Nephron progenitor cell (in vitro differentiated cells): ENCODE measurements around the gene HOXC6.

ENCODE experiments used
- DNase-seq: peaks from one replicate; pipeline ENCODE4 v3.0.0; 2021
- H3K27ac Mint-ChIP-seq: 2 replicates; pipeline ENCODE4 v1.8.0; 2021; ENCODE audit warnings: mild to moderate bottlenecking, moderate library complexity, mixed read lengths
- H3K27me3 Mint-ChIP-seq: 2 replicates; pipeline ENCODE4 v1.8.0; 2021; ENCODE audit warnings: mild to moderate bottlenecking, low read depth, mixed read lengths; ENCODE audit not compliant: poor library complexity
- H3K36me3 Mint-ChIP-seq: 2 replicates; pipeline ENCODE4 v1.8.0; 2021; ENCODE audit warnings: low read depth, mixed read lengths
- H3K4me1 Mint-ChIP-seq: 2 replicates; pipeline ENCODE4 v1.8.0; 2021; ENCODE audit warnings: mixed read lengths
- H3K4me3 Mint-ChIP-seq: 2 replicates; pipeline ENCODE4 v1.8.0; 2021; ENCODE audit warnings: mild to moderate bottlenecking, moderate library complexity, mixed read lengths
- H3K9me3 Mint-ChIP-seq: 2 replicates; pipeline ENCODE4 v1.8.0; 2021; ENCODE audit warnings: mild to moderate bottlenecking, moderate library complexity, mixed read lengths
- TF ChIP-seq, protein P1 (sequence below): fragments of 200-600 bp; sonication (generic); IDR thresholded peaks from 2 replicates; pipeline ENCODE4 v1.5.0; 2021; ENCODE audit warnings: antibody characterized with exemption

The HOXC6 gene

GRCh38 chr12:54046809-54047159 is 18.5 kb downstream of the HOXC6 start:
- peaks cover 53% of the 10 kb centered on the region for H3K36me3 Mint-ChIP-seq
- no peaks in the 10 kb centered on the region for H3K27me3 Mint-ChIP-seq
- peak overlapping the region; percentile 98 for H3K27ac Mint-ChIP-seq
- peak; percentile 35 for DNase-seq
- H3K4me1 Mint-ChIP-seq, result peaks cover 100% of the 10 kb centered on the region
- peak overlapping the region; percentile 95 for H3K4me3 Mint-ChIP-seq
- H3K9me3 Mint-ChIP-seq, result no peaks in the 10 kb centered on the region
- TF ChIP-seq, protein P1, sequence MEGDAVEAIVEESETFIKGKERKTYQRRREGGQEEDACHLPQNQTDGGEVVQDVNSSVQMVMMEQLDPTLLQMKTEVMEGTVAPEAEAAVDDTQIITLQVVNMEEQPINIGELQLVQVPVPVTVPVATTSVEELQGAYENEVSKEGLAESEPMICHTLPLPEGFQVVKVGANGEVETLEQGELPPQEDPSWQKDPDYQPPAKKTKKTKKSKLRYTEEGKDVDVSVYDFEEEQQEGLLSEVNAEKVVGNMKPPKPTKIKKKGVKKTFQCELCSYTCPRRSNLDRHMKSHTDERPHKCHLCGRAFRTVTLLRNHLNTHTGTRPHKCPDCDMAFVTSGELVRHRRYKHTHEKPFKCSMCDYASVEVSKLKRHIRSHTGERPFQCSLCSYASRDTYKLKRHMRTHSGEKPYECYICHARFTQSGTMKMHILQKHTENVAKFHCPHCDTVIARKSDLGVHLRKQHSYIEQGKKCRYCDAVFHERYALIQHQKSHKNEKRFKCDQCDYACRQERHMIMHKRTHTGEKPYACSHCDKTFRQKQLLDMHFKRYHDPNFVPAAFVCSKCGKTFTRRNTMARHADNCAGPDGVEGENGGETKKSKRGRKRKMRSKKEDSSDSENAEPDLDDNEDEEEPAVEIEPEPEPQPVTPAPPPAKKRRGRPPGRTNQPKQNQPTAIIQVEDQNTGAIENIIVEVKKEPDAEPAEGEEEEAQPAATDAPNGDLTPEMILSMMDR, result no peak

- no peaks in the 10 kb centered on the region for H3K9me3 Mint-ChIP-seq
- peaks cover 48% of the 10 kb centered on the region for H3K36me3 Mint-ChIP-seq
- peaks cover 100% of the 10 kb centered on the region for H3K4me1 Mint-ChIP-seq
- peak; percentile 50 for DNase-seq
- TF ChIP-seq, protein P1, result no peak
- H3K27me3 Mint-ChIP-seq, result no peaks in the 10 kb centered on the region
- H3K4me3 Mint-ChIP-seq, result peak overlapping the region; percentile 95
- H3K27ac Mint-ChIP-seq, result peak overlapping the region; percentile 98
These were observed 19.1 kb downstream of the HOXC6 start for GRCh38 chr12:54047160-54047963.

GRCh38 chr12:54047964-54048303 is 19.7 kb downstream of the HOXC6 start:
- H3K4me3 Mint-ChIP-seq, result peak overlapping the region; percentile 95
- peak overlapping the region; percentile 96 for H3K27ac Mint-ChIP-seq
- TF ChIP-seq, protein P1, result no peak
- peaks cover 100% of the 10 kb centered on the region for H3K4me1 Mint-ChIP-seq
- no peak for DNase-seq
- H3K36me3 Mint-ChIP-seq, result peaks cover 47% of the 10 kb centered on the region
- H3K27me3 Mint-ChIP-seq, result no peaks in the 10 kb centered on the region
- H3K9me3 Mint-ChIP-seq, result no peaks in the 10 kb centered on the region

DNA sequence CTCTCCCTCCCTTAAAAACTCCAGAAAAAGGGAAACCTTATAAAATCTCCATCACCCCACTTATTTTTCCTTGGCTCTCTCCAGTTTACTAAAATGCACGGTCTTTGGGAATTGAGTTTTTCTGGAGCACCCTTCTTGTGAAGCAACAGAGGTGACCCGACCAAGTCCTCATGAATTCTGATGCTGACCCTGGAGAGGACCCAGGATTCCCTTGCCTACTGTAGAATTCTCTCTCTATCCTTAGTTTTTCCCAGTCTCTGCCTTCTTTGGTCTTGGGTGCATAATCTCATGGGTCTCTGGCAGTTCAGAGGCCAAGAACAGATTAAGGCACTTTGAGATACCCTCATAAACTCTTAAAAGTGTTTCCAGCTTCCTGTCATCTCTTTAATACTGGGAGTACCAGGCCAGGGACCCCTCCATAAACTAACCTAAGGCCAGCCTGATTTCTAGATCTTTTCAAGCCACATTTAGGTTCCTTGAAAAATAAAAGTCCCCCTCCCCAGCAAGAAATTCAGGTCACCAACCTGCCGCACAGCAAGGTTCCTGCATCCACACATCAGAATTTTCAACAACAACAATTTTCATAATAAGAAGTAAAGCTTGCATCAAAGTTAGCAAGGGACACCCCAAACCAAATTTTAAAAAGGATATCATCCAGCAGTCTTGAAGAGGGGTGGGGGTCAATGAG is 20.3 kb downstream of the HOXC6 start:
- TF ChIP-seq, protein P1, result no peak
- Mint-ChIP-seq H3K4me3 (peak overlapping the region; percentile 95), H3K4me1 (peaks cover 100% of the 10 kb centered on the region), H3K27me3 (no peaks in the 10 kb centered on the region), H3K36me3 (peaks cover 47% of the 10 kb centered on the region), H3K27ac (peak overlapping the region; percentile 96), H3K9me3 (no peaks in the 10 kb centered on the region)
- DNase-seq, result no peak

- H3K27ac Mint-ChIP-seq, result peak overlapping the region; percentile 96
- H3K4me3 Mint-ChIP-seq, result peak overlapping the region; percentile 95
- H3K4me1 Mint-ChIP-seq, result peaks cover 100% of the 10 kb centered on the region
- TF ChIP-seq, protein P1, result no peak
- no peaks in the 10 kb centered on the region for H3K9me3 Mint-ChIP-seq
- no peak for DNase-seq
- peaks cover 47% of the 10 kb centered on the region for H3K36me3 Mint-ChIP-seq
- no peaks in the 10 kb centered on the region for H3K27me3 Mint-ChIP-seq
These were observed 20.9 kb downstream of the HOXC6 start for GRCh38 chr12:54049108-54049507.
